Cerebellar cortex (tissue), 1 donor: ENCODE measurements around the gene MBLAC2.

ENCODE experiments used
- DNase-seq: peaks from one replicate; pipeline ENCODE4 v3.0.0-alpha.2; 2015; ENCODE audit warnings: low spot score

Gene MBLAC2

DNA sequence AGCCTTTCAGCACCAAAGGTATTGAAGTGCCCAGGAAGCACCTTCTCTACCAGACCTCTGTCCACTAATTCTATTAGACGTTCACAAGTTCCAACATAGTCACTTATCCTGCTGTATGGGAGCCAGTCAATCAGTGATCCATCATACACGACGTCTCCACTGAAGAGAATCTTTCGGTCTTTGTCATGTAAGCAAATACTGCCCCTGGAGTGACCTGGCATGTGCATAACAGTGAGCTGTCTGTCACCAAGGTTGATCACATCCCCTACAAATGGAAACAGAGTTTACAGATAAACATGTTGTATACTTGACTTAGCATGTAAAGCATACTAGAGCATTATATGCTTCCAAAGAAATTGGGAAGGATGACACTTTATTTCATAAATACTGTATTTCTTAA is 13.3 kb downstream of the MBLAC2 start:
- no peak for DNase-seq

DNA sequence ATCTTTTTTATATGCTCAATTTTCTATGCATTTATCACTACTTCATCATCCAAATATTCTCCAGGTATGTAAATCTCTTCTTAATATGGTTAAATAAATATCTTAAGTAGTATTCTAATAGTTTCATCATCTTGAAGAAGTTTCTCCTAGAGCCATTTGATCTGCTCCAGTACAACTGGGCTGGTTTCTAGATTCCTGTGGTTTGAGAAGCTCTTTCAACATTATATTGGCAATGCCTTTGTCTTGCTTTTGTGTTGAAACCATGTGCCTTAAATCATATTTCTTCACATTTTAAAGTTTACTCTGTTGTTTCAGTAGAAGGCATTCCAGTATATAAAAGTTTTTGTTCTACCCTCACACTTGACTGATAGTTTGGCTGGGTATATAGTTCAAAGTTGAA is 27.6 kb downstream of the MBLAC2 start:
- DNase-seq = no peak

DNA sequence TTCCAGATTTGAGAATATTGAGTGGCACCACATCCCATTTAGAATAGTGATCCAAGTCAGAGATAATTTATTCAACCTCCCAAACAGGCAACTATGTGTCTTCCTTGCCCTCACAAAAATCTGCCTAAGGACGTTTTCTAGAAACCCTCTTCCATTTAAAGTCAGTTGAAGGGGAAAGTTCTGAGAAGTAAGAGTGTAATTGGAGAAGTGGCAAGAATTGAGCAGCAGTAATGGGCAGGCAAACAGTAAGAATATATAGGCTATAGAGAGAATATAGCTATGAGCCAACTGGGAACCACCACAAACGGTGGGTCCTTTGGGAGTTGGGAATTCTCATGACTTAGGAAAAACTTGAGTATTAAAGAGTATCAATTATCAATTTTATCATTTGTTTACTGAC is 33.9 kb downstream of the MBLAC2 start:
- no peak for DNase-seq

DNA sequence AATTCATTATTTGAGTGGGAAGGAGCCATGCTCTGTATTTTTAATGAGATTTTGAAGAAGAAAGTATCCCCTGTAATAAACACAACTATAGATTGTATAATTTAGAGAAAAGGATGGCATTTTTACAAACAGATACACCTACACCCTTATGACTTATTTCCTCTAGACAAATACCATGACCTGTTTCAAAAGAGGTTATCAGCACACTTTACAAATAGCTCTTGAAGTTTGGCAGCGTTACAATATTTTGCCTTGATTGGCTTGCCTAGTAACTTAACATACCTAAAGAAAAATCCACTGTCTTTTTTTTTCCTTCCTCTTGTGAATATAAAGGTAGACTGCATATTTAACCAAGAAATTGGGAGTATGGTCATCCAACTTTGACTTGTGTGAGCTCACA is 36.5 kb downstream of the MBLAC2 start:
- no peak for DNase-seq

DNA sequence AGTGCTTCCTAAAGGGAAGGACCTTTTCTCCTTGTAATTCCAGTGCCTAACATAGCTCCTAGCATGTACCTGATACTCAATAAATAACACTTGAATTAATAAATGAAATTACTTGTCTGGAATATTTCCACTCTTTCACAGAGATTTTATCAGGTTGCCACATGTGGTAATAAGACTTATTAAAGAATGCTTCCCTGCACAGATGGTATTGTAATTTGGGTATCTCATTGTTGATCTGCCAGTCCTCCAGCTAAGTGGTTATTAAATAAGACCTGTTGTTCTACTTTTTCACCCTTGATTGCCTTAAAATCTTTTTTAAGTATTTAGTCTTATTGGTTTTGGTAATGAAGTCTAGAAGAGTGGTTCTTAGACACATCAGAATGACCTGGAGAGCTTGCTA is 36.9 kb downstream of the MBLAC2 start:
- no peak for DNase-seq

DNA sequence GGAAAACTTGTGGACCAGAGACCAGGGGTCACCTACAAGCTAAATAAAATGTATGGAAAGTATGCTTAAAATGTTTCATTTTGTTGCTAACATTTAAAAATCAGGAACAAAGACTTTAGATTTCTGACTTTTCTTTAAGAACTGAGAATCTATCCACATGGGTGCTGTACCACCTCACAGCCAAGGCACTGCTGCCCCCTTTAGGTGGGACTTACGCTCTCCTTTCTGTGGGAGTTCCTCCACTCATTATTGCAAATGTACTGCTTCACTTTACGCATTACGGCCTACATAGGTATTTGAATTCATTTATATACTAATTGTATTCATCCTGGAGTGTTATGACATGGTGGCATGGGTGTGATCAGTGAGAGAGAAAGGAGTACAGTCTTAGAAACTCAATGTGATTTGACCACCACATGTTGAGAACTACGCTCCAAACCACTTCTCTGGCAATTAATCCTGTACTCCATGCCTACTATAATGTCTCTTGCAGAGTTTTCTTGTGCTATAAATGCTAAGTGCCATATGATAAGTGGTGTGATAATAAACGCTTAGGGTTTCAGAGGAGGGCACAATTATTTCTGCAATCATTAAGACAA is 40.4 kb downstream of the MBLAC2 start:
- DNase-seq = peak; percentile 48

DNA sequence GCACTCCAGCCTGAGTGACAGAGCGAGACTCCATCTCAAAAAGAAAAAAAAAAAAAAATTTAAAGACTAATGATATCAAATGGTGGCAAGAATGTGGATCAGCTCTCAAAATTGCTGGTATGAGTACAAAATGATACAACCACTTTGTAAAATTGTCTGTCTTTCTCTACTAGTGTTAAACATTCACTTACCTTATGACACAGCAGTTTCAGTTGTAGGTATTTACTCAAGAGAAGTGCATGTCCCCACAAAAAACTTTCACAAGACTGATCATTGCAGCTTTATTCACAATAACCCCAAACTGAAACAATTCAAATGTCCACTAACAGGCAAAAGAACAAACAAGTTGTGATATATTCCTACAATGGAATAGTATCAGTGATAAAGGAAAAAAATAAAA is 50.3 kb downstream of the MBLAC2 start:
- DNase-seq = no peak

DNA sequence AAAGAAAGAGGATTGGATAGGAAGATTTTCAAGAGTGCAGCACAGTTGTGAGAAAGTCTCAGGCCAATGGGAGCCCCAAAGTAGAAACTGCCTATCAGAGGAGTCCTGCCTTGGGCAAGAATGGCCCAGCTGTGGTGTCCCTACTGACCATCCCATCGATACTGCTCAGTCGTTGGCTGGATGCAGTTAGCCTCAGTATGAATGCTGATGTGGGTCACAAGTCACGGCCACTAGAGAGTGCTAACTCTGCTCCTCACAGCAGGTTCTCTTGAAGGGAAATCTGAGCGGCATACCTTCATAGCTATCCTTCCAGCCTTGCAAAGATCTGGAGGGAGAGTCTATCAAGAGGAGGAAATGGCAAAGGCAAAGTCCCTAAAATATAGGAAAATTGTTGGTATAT is 53.4 kb downstream of the MBLAC2 start:
- no peak for DNase-seq

DNA sequence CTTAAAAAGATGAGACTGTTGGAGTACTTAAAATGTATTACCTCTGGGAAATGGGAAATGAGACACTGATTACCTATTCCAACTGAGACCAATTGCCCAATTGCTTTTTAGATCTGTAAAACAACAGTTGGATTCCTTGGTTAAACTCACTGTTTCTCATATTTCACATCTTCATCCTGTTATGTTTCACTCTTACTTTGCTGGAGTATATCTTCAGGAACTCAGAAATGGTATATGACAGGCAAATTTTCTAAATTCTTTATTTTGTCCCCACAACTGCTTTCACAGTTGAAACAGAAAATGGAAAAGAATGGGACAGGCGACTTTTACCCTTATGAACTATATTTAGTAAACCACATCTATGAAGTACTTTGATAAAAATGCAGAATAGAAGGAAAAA is 56.4 kb downstream of the MBLAC2 start:
- no peak for DNase-seq

DNA sequence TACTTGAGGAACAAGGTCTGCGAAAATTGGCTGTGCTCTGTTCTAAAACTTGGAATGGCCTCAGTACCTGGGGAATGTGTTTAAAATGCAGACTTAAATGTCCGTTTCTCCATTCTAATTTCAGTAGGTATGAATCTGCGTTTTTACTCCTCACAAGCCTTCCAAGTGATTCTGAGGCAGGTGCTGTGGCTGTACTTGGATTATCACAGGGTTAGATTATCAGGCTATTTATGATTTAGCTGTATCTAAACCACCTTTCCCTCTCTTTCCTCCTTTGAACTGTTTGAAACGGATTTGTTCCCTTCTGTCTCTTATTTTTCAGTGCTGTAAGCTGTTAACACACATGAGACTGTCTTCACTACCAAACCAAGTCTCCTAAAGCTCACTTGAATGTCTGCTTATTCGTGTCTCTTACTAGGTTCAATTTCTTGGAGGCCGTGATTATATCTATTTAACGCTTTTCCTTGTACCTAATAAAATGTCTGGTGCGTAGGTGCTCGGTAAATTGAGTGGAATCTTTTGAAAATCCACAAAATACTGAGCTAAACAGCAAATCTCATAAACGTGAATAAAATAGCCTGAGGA is 64.3 kb downstream of the MBLAC2 start:
- no peak for DNase-seq

DNA sequence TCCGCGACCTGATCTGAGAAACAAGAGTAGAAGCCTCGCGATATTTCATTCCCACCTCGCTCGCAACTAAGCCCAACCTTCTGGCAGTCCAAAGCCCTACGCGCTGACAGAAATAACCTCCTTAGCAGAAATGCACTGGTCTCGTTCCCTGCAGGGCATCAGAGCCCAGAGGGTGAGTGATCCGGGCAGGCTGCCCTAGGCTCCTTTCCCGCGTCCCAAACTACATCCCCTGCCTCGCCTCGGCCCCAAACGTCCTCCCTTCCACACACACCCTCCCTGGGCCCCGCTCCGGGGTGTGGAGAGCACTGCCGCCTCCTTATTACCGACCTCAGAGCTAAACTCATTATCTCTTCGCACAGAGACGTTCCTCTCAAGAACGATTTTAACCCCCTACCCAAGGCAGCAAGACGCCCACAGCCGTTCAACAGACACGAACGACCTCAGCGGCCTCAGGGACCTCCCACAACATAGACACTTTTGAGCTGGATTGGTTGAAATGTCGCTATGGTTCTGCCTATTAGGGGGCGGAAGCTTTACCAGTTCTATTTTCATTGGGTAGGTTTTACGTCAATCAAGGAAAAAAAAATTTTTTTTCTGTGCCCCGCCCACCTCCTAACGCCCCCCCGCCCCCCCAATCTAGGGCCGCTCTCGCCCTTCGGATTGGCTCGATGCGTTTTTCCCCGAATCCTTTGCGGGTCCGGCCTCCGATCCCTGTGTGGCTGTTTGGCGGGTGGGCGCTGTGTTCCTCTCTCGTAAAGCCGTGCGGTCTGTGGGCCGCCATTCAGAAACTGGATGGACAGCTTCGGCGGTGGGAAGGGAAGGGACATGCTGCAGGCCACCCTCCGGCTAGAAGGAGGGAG is 65.0 kb downstream of the MBLAC2 start, which contains the start of gene CETN3:
Gene CETN3, minus strand, starts transcription at position 439 of the 860 bp plus-strand sequence. Its CDS starts 95 bp downstream, at position 344.
- DNase-seq = peak; percentile 99

DNA sequence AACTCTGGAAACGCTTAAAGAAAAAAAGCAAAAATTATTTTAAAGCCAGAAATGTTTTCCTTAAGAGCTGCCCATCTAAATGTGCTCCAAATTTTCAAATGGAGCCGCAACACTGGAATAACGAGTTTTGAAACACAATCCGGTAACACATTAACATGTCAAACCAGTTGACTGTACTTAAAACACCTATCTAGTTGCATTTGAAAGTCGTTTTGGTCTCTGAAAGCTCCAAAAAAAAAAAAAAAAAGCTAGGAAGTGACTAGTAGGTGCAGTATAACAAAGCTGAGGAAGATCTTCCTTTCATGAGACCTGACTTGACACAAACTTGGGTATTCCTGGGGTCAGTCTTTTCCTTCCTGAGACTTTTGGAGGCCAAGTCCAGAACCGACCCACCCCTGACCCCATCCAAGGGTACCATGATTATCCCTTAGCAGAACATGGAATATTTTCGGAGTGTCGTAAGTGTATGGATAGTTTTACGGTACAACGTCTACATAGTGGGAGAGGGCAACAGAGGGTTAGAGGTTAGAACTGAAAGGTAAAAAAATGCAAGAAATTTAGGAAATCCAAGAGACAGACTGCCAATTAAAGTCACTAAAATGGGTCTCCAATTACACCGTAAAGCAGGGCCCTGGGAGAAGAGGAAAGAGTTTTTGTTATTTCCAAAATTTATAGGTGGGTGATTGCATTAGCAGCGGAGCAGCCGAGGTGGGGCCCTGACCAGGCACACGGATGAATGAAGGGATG is 65.8 kb downstream of the MBLAC2 start:
- peak; percentile 44 for DNase-seq
